CD4-positive, alpha-beta T cell treated with Interleukin-15 for 1 hour (primary cell): ENCODE results near the gene NPM3.

Experiments
- DNase-seq: peaks from one replicate; pipeline ENCODE4 v3.0.0-alpha.2; 2020

The NPM3 gene

GRCh38 chr10:101749047-101750016, 33.9 kb downstream of the NPM3 start:
- DNase-seq, result no peak

- no peak for DNase-seq
These were observed 34.8 kb downstream of the NPM3 start for GRCh38 chr10:101748496-101748895.

GRCh38 chr10:101745074-101745696, 38.1 kb downstream of the NPM3 start:
- no peak for DNase-seq

- DNase-seq, result no peak
These were observed 39.0 kb downstream of the NPM3 start for GRCh38 chr10:101744267-101744666.

GRCh38 chr10:101741938-101742337, 41.3 kb downstream of the NPM3 start:
- DNase-seq, result no peak

DNA sequence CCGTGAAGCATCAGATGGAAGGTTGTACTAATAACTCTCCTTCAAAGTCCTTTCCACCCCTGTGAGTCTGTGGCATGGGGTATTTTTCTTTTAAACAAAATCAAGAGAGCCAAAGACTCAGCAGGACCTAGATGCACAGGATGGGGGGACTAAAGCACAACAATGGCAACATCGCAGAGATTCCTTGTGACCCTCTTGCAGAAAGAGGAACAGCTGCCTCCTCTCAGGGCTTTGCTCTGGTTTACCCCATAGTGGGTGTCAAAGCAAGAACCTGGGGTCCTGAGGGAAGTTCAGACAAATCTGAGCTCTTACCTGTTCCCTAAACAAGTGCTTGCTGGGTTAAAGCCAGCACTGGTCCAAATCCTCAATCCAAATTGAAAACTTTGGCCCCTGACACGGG, 46.6 kb downstream of the NPM3 start:
- DNase-seq, result no peak

DNA sequence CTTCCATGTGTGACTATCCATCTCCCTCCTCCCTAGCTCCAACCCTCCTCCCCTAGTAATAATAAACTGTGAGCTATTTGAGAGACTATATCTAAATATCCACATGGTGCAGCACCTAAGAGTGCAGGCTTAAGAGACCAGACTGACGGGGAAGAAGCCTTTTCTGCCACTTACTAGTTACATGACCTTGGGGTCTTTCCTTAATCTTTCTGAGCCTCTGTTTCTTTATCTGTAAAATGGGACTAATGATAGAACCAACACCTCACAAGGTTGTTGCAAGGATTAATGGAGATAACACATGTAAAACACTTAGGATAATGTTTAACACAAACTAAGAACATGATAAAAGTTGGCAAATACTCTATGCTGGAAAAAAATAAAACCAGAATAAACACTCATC, 51.1 kb downstream of the NPM3 start:
- no peak for DNase-seq
